ENCODE measurements around the gene RND2.

DNA sequence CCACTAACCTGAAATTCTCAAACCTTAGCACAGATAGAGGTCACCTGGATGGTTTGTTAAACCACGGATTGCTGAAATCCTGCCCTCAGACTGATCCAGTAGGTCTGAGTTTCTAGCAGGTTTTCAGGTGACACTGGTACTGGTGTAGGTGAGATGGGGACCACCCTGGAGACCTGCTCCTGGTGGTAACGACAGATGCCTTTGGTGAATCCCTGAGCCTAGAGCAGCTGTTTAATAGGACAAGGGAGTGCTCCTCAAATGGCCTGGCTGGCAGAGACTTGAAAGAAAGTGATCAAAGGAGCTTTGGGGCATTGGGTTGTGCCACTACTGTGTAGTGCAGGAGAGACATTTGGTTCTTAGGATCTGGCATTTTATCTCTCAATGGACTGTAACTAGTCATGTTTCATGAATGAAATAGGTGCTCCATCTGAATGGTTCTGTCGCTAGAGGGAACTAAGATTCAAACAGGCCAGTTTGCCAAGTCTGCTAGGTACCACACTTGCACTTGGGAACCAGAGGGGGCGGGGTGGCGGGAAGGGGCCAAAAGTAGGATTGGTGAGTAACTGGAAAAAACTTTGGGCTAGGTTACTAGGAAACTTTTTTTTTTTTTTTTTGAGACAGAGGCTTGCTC, 21.4 kb upstream of the RND2 start:
- TF ChIP-seq, protein P1, sequence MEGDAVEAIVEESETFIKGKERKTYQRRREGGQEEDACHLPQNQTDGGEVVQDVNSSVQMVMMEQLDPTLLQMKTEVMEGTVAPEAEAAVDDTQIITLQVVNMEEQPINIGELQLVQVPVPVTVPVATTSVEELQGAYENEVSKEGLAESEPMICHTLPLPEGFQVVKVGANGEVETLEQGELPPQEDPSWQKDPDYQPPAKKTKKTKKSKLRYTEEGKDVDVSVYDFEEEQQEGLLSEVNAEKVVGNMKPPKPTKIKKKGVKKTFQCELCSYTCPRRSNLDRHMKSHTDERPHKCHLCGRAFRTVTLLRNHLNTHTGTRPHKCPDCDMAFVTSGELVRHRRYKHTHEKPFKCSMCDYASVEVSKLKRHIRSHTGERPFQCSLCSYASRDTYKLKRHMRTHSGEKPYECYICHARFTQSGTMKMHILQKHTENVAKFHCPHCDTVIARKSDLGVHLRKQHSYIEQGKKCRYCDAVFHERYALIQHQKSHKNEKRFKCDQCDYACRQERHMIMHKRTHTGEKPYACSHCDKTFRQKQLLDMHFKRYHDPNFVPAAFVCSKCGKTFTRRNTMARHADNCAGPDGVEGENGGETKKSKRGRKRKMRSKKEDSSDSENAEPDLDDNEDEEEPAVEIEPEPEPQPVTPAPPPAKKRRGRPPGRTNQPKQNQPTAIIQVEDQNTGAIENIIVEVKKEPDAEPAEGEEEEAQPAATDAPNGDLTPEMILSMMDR (IDR thresholded peaks at IDR 0.05), result no peak
- TF ChIP-seq POLR2A (IDR thresholded peaks at IDR 0.05), result no peak

All from breast epithelium (tissue), 3 donors.